ENCODE results near the gene KPTN.
"Not testable (repeated sequence)": the region's sequence is repeated elsewhere in the genome, so short reads cannot be mapped to it uniquely, and the experiment has no call there.

KPTN gene

DNA sequence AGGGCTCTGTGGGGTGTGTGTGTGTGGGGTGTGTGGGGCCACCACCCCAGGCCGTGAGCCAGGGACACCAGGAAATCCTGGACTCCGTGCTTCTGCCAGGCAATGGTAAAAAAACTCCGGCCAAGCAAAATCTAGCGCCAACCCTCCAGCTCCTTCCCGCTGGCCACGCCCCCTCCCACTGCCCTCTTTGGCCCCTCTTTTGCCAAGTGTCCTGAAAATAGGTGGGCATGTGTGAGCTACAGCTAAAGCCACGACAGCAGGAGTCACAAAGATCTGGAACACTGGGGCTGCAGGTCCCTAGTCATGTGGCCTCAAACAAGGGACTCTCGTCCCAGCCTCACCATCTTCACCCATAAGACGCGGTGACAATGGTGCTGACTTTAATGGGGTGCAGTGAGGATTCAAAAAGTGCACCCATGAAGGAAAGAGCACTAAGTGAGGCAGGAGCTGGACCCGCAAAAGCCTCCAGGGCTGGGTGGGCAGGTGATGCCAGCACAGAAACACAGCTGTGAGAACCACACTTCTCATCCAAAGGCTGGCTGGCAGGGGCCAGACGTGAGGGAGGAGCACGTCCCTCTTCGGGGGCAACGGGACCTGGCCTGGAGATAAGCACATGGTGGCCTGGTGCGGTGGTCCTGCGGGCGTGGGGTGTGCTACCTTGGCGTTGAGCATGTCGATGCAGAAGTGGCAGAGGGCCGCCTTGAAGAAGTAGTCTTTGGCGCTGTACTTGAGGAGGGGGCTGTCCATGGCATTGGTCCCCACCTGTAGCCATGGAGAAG, 7.5 kb upstream of the KPTN start:
- Histone ChIP-seq H3K9ac (ENCODE audit: insufficient read length) (no peak overlapping the region), H3K27ac (no peak overlapping the region), H3K9me3 (ENCODE audit: low read depth, low read length) (no peaks in the 10 kb centered on the region), H3K4me3 (no peak overlapping the region), H3K36me3 (ENCODE audit: insufficient read depth, low read length) (no peaks in the 10 kb centered on the region)
- TF ChIP-seq FOXP2 (optimal IDR thresholded peaks at IDR 0.05; ENCODE audit: control extremely low read depth, extremely low read length, insufficient read depth) (no peak), EZH2 (IDR thresholded peaks at IDR 0.05) (no peak), POLR2AphosphoS5 (IDR thresholded peaks at IDR 0.05; ENCODE audit: borderline replicate concordance, low read depth, low read length) (no peak)
- DNase-seq (ENCODE audit: low read depth, low spot score): no peak

DNA sequence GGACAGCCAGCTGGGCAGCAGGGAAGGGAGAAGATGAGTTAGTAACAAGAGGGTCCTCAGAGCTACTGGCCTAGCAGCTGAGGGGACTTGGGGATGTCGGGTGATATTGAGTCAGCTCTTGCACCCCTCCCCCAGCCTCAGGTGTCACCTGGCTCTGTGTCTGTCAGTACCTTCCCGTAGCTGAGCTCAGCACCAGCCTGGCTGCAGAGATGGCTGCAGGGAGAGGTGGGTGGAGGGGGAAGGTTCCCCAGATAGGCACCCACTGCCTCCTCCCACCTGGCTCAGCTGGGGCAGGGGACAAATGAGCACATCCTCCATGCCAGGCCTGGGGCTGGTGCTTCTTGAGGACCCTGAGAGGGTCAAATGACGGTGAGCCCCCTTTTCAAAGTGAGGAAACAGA, 6.8 kb upstream of the KPTN start:
- H3K9me3 ChIP-seq (ENCODE audit: low read depth, low read length): no peaks in the 10 kb centered on the region
- no peak for DNase-seq (ENCODE audit: low read depth, low spot score)
- no peak overlapping the region for H3K9ac ChIP-seq (ENCODE audit: insufficient read length)
- TF ChIP-seq FOXP2 (optimal IDR thresholded peaks at IDR 0.05; ENCODE audit: control extremely low read depth, extremely low read length, insufficient read depth) (no peak), POLR2AphosphoS5 (IDR thresholded peaks at IDR 0.05; ENCODE audit: borderline replicate concordance, low read depth, low read length) (no peak), EZH2 (IDR thresholded peaks at IDR 0.05) (no peak)
- H3K4me3 ChIP-seq: no peak overlapping the region
- no peaks in the 10 kb centered on the region for H3K36me3 ChIP-seq (ENCODE audit: insufficient read depth, low read length)
- H3K27ac ChIP-seq: no peak overlapping the region

DNA sequence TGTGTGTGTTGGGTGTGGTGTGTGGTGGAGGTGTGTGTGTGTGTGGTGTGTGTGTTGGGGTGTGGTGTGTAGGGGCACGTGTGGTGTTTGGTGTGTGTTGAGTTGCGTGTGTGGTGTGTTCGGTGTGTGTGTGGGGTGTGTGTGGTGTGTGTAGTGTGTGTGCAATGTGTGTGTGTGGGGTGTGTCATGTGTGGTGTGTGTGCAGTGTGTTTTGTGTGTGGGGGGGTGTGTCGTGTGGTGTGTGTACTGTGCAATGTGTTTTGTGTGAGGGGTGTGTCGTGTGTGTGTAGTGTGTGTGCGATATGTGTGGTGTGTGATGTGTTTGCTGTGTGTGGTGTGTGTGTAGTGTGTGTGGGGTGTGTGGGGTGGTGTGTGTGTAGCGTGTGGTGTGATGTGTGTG, 6.0 kb upstream of the KPTN start:
- H3K9me3 ChIP-seq (ENCODE audit: low read depth, low read length): no peaks in the 10 kb centered on the region
- TF ChIP-seq EZH2 (IDR thresholded peaks at IDR 0.05) (no peak), POLR2AphosphoS5 (IDR thresholded peaks at IDR 0.05; ENCODE audit: borderline replicate concordance, low read depth, low read length) (no peak), FOXP2 (optimal IDR thresholded peaks at IDR 0.05; ENCODE audit: control extremely low read depth, extremely low read length, insufficient read depth) (no peak)
- no peak overlapping the region for H3K27ac ChIP-seq
- H3K36me3 ChIP-seq (ENCODE audit: insufficient read depth, low read length): no peaks in the 10 kb centered on the region
- H3K4me3 ChIP-seq: no peak overlapping the region
- no peak for DNase-seq (ENCODE audit: low read depth, low spot score)
- no peak overlapping the region for H3K9ac ChIP-seq (ENCODE audit: insufficient read length)

DNA sequence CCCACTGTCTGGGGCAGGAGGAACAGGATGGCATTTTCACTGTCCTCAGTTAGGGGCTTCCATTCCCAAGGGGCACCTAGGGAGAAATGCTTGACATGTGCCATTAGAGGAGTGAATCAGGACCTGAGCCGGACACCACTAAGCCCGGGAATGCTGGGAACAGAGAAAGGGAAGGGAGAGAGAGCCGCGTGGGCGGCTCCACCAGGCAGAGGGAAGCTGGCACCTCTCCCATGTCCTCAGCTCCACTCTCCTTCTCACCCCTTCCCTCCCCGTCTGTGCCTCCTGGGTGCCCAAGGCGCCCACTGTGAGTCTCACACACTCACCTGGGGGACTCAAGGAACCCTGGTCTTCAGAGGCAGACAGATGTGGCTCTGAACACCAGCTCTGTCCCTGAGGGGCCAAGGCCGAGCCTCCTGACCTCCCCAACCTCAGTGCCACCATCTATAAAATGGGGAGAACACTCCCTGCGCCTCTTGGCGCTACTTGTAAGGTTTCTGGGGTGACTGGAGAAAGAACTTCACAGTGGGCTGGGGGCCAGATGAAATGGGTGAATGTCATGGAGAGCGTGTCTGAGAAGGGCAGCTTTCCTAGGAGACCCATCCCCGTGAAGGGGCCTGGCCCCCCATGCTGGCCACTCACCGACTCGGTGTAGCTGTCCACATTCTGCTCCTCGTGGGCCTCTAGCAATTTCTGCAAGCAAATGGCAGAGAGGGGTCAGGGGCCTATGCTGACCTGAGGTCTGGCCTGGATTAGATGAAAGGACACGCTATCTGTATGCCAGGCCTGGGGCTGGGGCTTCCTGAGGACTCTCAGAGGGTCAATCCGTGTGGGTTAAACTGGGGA, 5.3 kb upstream of the KPTN start:
- H3K27ac ChIP-seq: no peak overlapping the region
- H3K9me3 ChIP-seq (ENCODE audit: low read depth, low read length): no peaks in the 10 kb centered on the region
- no peak for DNase-seq (ENCODE audit: low read depth, low spot score)
- no peak overlapping the region for H3K4me3 ChIP-seq
- no peak for TF ChIP-seq EZH2 (IDR thresholded peaks at IDR 0.05)
- no peak for TF ChIP-seq FOXP2 (optimal IDR thresholded peaks at IDR 0.05; ENCODE audit: control extremely low read depth, extremely low read length, insufficient read depth)
- TF ChIP-seq POLR2AphosphoS5 (IDR thresholded peaks at IDR 0.05; ENCODE audit: borderline replicate concordance, low read depth, low read length): no peak
- H3K9ac ChIP-seq (ENCODE audit: insufficient read length): no peak overlapping the region
- no peaks in the 10 kb centered on the region for H3K36me3 ChIP-seq (ENCODE audit: insufficient read depth, low read length)

DNA sequence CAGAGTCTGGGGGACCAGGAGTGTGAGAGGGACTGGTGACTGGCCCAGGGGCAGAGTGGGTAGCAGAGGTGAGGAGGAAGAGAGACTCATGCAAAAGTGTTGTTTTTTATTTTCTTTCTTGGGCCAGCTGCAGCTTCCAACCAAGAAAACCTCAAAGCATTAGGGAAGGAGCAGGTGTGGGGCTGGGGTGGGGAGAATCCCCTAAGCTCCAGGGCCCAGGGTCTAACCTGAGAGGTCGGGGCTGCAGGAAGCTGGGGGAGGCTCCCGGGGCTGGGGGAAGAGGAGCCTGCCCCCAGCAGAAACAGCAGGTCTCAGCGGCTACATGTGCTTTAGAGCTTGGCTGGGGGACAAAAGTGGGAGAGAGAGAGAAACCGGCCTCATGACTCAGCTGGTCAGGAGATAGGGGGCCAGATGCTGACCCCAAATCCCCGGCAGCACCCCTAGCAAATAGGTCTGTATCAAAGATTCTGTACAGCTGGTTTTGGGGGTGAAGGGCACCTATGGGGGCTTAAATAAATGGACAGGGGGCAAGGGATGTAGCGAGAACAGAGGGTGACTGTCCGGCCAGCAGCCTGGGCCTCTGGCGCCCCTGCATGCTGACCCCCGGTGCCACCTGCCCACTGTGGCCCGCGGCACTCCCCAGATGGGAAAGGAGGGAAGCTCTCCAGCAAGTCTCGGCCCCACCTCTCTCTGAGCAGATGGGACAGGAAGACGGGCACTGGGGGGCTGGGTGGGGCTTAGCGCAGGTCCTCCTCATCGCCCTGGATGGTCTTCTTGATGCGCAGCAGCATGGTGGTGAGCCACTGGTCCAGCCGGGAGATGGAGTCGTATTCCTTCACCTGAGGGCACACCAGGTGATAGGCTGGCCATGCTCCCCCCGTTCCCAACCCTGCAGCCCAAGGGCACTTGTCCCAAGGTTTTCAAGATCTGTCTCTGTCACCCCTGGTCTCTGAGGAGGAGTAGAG, 3.8 kb upstream of the KPTN start:
- Histone ChIP-seq H3K27ac (no peak overlapping the region), H3K4me3 (no peak overlapping the region)

DNA sequence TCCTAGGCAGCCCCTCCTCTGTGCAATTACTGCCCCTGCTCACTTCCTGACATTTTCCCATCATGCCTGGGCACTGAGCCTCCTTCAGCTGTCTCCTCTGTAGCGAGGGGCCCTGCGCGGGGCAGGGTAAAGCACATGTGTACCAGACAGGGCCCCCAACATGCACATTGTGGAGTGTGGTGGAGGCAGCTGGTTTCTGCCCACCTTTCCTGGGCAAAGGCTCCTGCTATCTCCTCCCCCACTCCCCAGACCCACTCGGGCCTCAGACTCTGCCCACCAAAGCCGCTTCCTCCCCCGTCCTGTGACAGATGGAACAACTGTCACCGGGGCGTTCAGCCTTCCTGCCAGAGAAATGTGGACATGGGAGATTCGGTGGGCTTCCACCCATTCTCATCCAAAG, 2.9 kb upstream of the KPTN start:
- Histone ChIP-seq H3K4me3 (no peak overlapping the region), H3K36me3 (ENCODE audit: insufficient read depth, low read length) (no peaks in the 10 kb centered on the region), H3K27ac (no peak overlapping the region), H3K9me3 (ENCODE audit: low read depth, low read length) (no peaks in the 10 kb centered on the region), H3K9ac (ENCODE audit: insufficient read length) (peak overlapping the region; percentile 7)
- no peak for DNase-seq (ENCODE audit: low read depth, low spot score)
- TF ChIP-seq EZH2 (IDR thresholded peaks at IDR 0.05) (no peak), POLR2AphosphoS5 (IDR thresholded peaks at IDR 0.05; ENCODE audit: borderline replicate concordance, low read depth, low read length) (no peak), FOXP2 (optimal IDR thresholded peaks at IDR 0.05; ENCODE audit: control extremely low read depth, extremely low read length, insufficient read depth) (no peak)

More for the DNA sequence above, 3.8 kb upstream of the KPTN start:
- no peak for TF ChIP-seq EZH2 (IDR thresholded peaks at IDR 0.05)
- TF ChIP-seq FOXP2 (optimal IDR thresholded peaks at IDR 0.05; ENCODE audit: control extremely low read depth, extremely low read length, insufficient read depth): no peak
- no peak for TF ChIP-seq POLR2AphosphoS5 (IDR thresholded peaks at IDR 0.05; ENCODE audit: borderline replicate concordance, low read depth, low read length)
- no peaks in the 10 kb centered on the region for H3K9me3 ChIP-seq (ENCODE audit: low read depth, low read length)
- no peak for DNase-seq (ENCODE audit: low read depth, low spot score)
- H3K36me3 ChIP-seq (ENCODE audit: insufficient read depth, low read length): no peaks in the 10 kb centered on the region
- H3K9ac ChIP-seq (ENCODE audit: insufficient read length): no peak overlapping the region

DNA sequence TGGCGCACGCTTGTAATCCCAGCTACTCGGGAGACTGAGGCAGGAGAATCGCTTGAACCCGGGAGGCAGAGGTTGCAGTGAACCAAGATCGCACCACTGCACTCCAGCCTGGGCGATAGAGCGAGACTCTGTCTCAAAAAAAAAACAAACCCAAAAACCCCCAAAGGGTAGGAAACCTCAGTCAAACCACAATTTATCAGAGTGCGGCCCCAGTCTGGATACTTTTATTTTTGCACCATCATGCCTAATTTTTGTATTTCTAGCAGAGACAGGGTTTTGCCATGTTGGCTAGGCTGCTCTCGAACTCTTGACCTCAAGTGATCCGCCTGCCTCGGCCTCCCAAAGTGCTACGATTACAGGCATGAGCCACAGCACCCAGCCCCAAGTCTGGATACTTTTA, 2.2 kb upstream of the KPTN start:
- not testable (repeated sequence) for H3K9me3 ChIP-seq (ENCODE audit: low read depth, low read length); H3K9ac ChIP-seq (ENCODE audit: insufficient read length); DNase-seq (ENCODE audit: low read depth, low spot score); H3K36me3 ChIP-seq (ENCODE audit: insufficient read depth, low read length); H3K4me3 ChIP-seq; H3K27ac ChIP-seq

DNA sequence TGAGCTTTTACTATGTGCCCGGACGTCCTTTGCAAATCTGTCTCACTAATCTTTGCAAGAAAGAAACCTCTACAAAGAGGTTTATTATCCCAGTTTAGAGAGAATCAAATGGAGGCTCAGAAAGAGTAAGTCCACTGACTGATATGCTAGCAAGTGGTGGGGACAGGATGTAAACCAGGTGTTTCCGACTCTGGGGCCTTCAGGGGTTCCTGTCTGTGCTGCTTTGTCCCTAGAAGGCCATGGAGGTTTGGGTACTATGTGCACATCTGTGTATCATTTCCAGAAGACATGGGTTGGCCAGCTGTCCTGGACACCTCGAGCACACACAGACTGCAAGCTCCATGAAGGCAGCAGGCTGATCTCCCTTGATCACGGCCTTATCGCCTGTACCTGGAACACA, 1.2 kb upstream of the KPTN start:
- Histone ChIP-seq H3K27ac (peak overlapping the region; percentile 25; the same call in 1 of the 2 replicates), H3K9ac (ENCODE audit: insufficient read length) (no peak overlapping the region), H3K4me3 (no peak overlapping the region), H3K36me3 (ENCODE audit: insufficient read depth, low read length) (no peaks in the 10 kb centered on the region), H3K9me3 (ENCODE audit: low read depth, low read length) (no peaks in the 10 kb centered on the region)
- TF ChIP-seq POLR2AphosphoS5 (IDR thresholded peaks at IDR 0.05; ENCODE audit: borderline replicate concordance, low read depth, low read length) (no peak), EZH2 (IDR thresholded peaks at IDR 0.05) (no peak), FOXP2 (optimal IDR thresholded peaks at IDR 0.05; ENCODE audit: control extremely low read depth, extremely low read length, insufficient read depth) (no peak)
- no peak for DNase-seq (ENCODE audit: low read depth, low spot score)
